A204.1 (cell line): Measurements from ENCODE around the gene C16orf74.

ENCODE experiments used
- FAIRE-seq: peaks from 2 replicates; lab custom pipeline; 2012; peaks lifted over from hg19 to GRCh38; lab: Jason Lieb, UNC

The C16orf74 gene

GRCh38 chr16:85668676-85669424 lies 82.0 kb downstream of the C16orf74 start:
- FAIRE-seq, result no peak

GRCh38 chr16:85667841-85668413 lies 83.0 kb downstream of the C16orf74 start:
- no peak for FAIRE-seq

GRCh38 chr16:85667261-85667660 lies 83.6 kb downstream of the C16orf74 start:
- FAIRE-seq, result no peak

GRCh38 chr16:85665929-85666328 lies 85.0 kb downstream of the C16orf74 start:
- FAIRE-seq, result no peak

GRCh38 chr16:85665373-85665740 lies 85.5 kb downstream of the C16orf74 start:
- no peak for FAIRE-seq

GRCh38 chr16:85664580-85665372 lies 86.1 kb downstream of the C16orf74 start:
- FAIRE-seq, result no peak

GRCh38 chr16:85663891-85664321 lies 87.0 kb downstream of the C16orf74 start:
- no peak for FAIRE-seq

- no peak for FAIRE-seq
These were observed 87.7 kb downstream of the C16orf74 start for GRCh38 chr16:85662976-85663830.

GRCh38 chr16:85662482-85662812 lies 88.4 kb downstream of the C16orf74 start:
- FAIRE-seq, result no peak

- no peak for FAIRE-seq
These were observed 89.0 kb downstream of the C16orf74 start for GRCh38 chr16:85661740-85662481.

- FAIRE-seq, result no peak
These were observed 89.8 kb downstream of the C16orf74 start for GRCh38 chr16:85660843-85661739.

- no peak for FAIRE-seq
These were observed 90.9 kb downstream of the C16orf74 start for GRCh38 chr16:85659805-85660511.

- FAIRE-seq, result no peak
These were observed 91.6 kb downstream of the C16orf74 start for GRCh38 chr16:85659336-85659735.

GRCh38 chr16:85658504-85659326 lies 92.2 kb downstream of the C16orf74 start:
- no peak for FAIRE-seq

GRCh38 chr16:85657996-85658395 lies 92.9 kb downstream of the C16orf74 start:
- FAIRE-seq, result no peak
